KOPT-K1 (cell line): ENCODE data around the gene MED23.

Experiments
- H3K27ac ChIP-seq: fragments of 200-600 bp; sonication (generic); 2 replicates; pipeline ENCODE4 v1.5.1; 2016; ENCODE audit warnings: antibody characterized with exemption, mild to moderate bottlenecking, low read depth, low read length; ENCODE audit not compliant: poor library complexity, severe bottlenecking
- H3K36me3 ChIP-seq: fragments of 200-600 bp; sonication (generic); 2 replicates; pipeline ENCODE4 v1.5.1; 2017; ENCODE audit warnings: antibody characterized with exemption, mild to moderate bottlenecking, low read length, moderate library complexity; ENCODE audit not compliant: insufficient read depth
- H3K9me3 ChIP-seq: fragments of 200-600 bp; sonication (generic); 2 replicates; pipeline ENCODE4 v1.5.1; 2017; ENCODE audit warnings: antibody characterized with exemption, low read length, mild to moderate bottlenecking; ENCODE audit not compliant: insufficient read depth, poor library complexity, severe bottlenecking

The MED23 gene

GRCh38 chr6:131645846-131646245 lies 17.8 kb upstream of the MED23 start:
- Histone ChIP-seq H3K27ac (no peak overlapping the region), H3K36me3 (no peaks in the 10 kb centered on the region)

DNA sequence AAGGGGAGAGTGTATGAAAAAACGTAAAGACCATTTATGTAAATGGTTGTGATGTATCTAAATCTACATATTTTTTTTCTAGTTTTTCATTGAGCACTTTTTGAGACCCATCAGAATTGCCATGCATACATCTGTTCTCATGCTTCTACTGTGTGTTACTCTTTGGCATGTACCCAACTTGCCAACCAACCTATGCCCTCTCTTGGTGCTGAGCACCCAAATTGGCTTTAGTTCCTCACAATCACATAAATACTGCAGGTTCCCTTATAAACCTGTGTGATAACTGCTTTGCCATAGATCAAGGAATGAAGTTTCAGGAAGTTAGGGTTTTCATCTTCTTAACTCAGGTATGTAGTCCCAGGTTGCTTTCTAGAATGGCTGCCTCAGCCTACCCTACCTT lies 16.9 kb upstream of the MED23 start:
- Histone ChIP-seq H3K36me3 (no peaks in the 10 kb centered on the region), H3K9me3 (no peaks in the 10 kb centered on the region), H3K27ac (no peak overlapping the region)

More at GRCh38 chr6:131645846-131646245, 17.8 kb upstream of the MED23 start:
- H3K9me3 ChIP-seq: no peaks in the 10 kb centered on the region

GRCh38 chr6:131643855-131644460 lies 15.9 kb upstream of the MED23 start:
- no peaks in the 10 kb centered on the region for H3K36me3 ChIP-seq
- no peak overlapping the region for H3K27ac ChIP-seq
- H3K9me3 ChIP-seq: no peaks in the 10 kb centered on the region

- Histone ChIP-seq H3K27ac (no peak overlapping the region), H3K36me3 (no peaks in the 10 kb centered on the region), H3K9me3 (no peaks in the 10 kb centered on the region)
Measured at GRCh38 chr6:131642987-131643611, 15.1 kb upstream of the MED23 start.

GRCh38 chr6:131642565-131642964 lies 14.5 kb upstream of the MED23 start:
- Histone ChIP-seq H3K27ac (no peak overlapping the region), H3K36me3 (no peaks in the 10 kb centered on the region)

GRCh38 chr6:131641554-131641953 lies 13.5 kb upstream of the MED23 start:
- Histone ChIP-seq H3K27ac (no peak overlapping the region), H3K9me3 (no peaks in the 10 kb centered on the region), H3K36me3 (no peaks in the 10 kb centered on the region)

More at GRCh38 chr6:131642565-131642964, 14.5 kb upstream of the MED23 start:
- H3K9me3 ChIP-seq: no peaks in the 10 kb centered on the region

- H3K36me3 ChIP-seq: no peaks in the 10 kb centered on the region
- no peaks in the 10 kb centered on the region for H3K9me3 ChIP-seq
- H3K27ac ChIP-seq: no peak overlapping the region
Measured at GRCh38 chr6:131640576-131640975, 12.5 kb upstream of the MED23 start.

DNA sequence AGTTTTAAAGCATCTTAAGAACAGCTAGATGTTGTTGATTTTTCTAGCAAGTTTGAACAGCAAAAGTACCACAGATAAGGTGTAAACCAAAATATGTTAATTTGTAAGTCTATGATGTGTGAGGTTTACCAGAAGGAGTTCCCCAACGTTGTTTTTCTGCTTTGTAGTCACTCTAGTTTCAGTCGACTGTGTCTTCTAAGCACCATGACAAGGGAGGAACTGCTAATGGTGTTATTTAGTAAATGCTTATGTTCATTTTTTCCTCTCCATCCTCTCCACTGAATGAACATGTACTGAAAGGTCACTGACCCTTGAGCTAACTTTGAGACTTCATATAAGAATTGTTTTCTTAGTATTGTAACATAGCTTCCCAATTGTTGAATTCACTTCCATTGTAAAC lies 12.1 kb upstream of the MED23 start:
- Histone ChIP-seq H3K9me3 (no peaks in the 10 kb centered on the region), H3K36me3 (no peaks in the 10 kb centered on the region), H3K27ac (no peak overlapping the region)

GRCh38 chr6:131638013-131638412 lies 10.0 kb upstream of the MED23 start:
- no peaks in the 10 kb centered on the region for H3K36me3 ChIP-seq
- no peak overlapping the region for H3K27ac ChIP-seq
- H3K9me3 ChIP-seq: no peaks in the 10 kb centered on the region

DNA sequence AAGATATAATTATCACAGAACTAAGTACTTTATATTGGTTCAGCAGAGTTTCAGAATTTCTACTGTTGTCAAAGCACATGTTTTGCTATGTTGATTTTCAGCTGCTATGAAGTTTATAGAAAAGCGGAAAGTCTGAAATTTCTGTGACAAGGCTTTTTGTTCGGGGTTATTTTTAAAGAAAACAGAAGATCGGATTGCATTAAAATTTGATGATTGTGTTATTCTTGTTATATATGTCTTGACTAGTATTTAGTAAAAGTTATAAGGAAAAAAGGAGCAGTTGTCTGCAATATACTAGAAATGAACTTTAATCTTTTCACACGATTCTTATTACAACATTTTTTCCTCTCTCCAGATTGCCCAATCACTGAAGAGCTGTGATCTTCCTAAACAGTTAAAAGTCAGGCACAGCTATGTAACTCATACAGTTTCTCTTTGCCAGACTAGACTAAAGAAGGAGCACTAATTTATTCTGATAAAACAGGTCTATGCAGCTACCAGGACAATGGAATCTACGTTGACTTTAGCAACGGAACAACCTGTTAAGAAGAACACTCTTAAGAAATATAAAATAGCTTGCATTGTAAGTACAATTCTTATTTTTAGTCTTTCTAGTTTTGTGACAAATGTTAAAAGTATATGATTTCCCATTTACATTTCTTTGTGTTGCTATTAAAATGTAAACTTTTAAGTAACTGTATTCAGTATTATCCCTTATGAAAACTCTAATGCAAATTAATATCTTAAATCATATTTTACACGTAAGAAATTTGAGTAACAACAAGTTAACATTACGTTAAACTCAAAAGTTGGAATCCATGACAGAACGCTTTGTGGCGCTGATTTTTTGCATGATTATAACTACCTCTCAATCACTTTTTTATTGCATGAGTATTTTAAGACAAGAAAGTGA lies 9.1 kb upstream of the MED23 start, which contains the start of gene ENPP3:
ENPP3 (plus strand) TSS at position 423 of the 913 bp plus-strand sequence; CDS start at position 506, 83 bp downstream.
- Histone ChIP-seq H3K27ac (no peak within 1 kb of the TSS), H3K36me3 (no peaks in the 10 kb centered on the region), H3K9me3 (no peaks in the 10 kb centered on the region)

DNA sequence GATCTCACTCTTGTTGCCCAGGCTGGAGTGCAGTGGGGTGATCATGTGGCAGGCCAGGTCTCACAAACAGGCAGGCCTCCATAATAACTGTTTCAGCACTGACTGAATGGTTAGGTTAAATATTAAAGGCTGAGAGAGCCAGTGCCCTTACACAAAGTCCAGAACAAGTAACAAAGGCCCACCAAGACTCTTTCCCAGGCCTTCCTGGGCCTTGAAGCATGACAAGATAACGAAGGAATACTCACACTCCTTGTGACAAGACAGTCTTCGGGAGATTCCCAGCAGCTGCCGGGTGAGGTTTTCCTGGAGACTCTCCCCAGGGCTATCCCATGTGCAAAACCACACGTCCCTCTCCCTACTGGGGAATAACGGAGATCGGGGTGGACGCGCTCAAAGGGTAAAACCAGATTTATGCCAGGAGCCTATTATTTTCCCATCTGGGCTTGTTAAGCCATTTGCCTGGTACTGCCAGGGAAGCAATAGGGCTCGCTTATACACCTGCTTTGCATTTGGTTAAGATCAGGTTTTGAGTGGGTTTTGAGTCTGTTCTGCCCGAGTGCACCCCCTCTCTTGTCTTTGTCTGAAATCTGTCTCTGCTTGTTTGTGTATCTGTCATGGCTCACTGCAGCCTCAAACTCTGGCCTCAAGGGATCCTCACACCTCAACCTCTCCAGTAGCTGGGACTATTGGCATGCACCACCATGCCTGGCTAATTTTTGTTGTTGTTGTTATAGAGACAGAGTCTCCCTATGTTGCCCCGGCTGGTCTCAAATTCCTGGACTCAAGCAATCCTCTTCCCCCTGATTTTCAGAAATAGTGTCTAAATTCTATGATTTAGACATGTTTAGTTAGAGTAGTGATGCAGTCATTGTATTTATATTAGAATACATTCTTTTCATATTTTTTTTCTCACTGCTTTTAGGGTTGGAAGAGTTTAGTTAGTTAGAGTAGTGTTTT lies 7.6 kb upstream of the MED23 start:
- H3K36me3 ChIP-seq: no peaks in the 10 kb centered on the region
- H3K9me3 ChIP-seq: no peaks in the 10 kb centered on the region
- no peak overlapping the region for H3K27ac ChIP-seq

DNA sequence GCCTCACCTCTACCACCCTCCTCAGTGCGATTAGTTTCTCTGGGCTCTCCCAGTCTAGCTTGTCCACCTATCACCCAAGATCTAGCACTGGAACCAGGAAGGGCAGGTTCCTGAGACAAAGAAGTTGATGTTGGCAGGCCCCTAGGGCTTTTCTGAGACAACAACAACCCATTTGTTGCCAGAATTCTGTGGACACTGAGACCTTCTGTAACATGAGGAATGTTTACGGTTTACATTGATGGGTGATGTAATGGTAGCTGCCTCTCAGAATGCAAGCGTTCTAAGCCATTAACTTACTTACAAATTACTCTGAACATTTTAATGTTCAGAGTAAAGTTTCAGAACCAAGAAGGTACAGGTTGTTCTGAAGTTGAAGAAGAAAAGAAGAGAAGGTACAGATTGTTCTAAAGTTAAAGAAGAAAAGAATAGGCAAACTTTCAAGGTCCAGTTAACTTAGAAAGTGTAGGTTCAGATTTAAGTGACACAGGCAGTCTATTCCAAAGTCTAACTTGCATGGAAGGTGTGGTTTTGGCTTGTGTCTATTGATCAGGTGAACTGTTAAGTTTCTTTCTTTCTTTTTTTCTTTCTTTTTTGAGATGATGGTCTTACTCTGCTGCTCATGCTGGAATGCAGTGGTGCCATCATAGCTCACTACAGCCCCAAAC lies 3.7 kb upstream of the MED23 start:
- Histone ChIP-seq H3K27ac (no peak overlapping the region), H3K9me3 (no peaks in the 10 kb centered on the region), H3K36me3 (no peaks in the 10 kb centered on the region; the same call in 1 of the 2 replicates)

DNA sequence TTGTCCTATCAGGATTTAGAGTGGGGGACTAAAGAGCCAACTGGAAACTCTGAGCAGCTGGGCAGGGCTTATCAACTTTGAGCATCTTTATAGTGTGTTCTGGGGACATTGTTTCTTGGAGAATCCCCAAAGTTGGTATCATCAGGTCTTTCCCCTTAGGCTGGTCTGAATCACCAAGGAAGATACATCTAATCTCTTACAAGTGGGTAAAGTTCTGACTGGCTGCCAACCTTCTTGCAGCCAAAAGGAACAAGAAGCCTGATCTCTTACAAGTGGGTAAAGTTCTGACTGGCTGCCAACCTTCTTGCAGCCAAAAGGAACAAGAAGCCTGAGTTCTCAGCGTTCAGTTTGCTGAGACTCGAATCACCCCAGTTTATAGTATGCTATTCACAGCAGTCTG lies 1.6 kb upstream of the MED23 start:
- H3K9me3 ChIP-seq: no peaks in the 10 kb centered on the region
- peaks cover 16% of the 10 kb centered on the region for H3K36me3 ChIP-seq
- no peak overlapping the region for H3K27ac ChIP-seq

DNA sequence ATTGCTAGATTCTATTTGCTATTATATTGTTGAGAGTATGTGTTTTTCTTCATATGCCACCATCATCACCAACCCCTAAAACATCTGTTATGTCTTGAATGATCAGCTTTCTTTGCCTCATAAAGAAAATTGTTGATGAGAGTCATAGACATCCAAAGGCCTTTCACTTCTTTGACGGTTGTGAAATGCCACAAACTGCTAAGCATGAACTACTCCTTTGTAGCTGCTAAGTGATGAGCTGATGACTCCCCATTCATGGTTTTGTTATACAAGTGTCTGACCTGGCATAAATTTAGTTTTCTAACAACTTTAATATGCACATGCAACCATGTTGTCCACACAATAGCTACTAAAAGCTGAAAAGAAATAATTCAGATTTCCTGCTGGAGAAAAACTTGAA lies 684 bp upstream of the MED23 start:
- Histone ChIP-seq H3K27ac (peak overlapping the region; percentile 75), H3K9me3 (no peaks in the 10 kb centered on the region), H3K36me3 (peaks cover 25% of the 10 kb centered on the region)
